ENCODE data around the gene TUSC7.

Gene TUSC7

GRCh38 chr3:116709479-116709878 is at the start of gene TUSC7:
Gene TUSC7 (plus strand): TSS chr3:116709779.
- no peak for DNase-seq

GRCh38 chr3:116661196-116661595 is 48.4 kb upstream of the TUSC7 start:
- DNase-seq, result no peak

DNA sequence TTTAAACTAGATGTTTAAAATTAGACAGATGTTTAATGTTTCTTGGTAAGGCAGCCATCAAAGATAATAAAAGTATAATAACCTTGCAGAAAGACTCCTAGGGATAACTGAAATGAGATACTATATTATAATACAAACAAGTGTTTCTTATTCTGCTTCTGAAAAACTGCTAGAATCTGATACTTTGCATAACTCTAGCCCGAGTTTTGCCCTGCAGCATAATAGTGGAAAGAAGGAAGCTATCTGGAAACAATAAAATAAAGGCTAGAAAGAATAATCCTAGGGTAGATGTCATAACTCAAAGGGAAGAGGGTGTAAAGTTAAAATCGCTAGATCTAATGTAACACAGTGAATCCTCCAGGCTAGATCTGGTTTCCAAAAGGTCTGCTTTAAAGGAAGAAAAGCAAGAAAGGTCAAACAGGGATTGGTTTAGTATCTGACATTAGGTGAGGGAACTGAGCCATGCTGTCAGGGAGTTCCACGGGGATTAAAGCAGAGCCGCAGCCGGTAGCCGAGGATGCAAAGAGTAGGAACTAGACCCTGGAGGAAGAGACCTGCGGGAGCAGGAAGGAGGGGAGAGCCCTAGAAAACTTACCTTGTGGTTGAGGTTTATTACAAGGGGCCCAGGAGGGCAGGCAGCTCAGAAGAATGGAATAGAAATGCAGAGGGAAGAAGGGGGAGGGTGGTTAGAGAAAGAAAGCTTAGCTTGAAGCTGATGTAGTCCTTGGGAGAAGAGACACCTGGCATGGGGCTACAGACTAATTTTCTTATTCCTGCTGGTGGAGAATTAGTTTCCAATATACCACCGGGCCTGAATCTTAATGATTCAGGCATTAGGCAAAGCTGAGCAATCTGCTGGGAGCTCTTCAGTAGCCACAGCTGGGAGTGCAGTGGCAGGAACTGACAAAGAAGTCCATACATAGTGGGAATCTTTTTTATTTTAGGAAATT is 46.1 kb upstream of the TUSC7 start:
- DNase-seq, result no peak

- no peak for DNase-seq
Observed at GRCh38 chr3:116667324-116667723, 42.3 kb upstream of the TUSC7 start.

GRCh38 chr3:116667791-116668190 is 41.8 kb upstream of the TUSC7 start:
- no peak for DNase-seq

DNA sequence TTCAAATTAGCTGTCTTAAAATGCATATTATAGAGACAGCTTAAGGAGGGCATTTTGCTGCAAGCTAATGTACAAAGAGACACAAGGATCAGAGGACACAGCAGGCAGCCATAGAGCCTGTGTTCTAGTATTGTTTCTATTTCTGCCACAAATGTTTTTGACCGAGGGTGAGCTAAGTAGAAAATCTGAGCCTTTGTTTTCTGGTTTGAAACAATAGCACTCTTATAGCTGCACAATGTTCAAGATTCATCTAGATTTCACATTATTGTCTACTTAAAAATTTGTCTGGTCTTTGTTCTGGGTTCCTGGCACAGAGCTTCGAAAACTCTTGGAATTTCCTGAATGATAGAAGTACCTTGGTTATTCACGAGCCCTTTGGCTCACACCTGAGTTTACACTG is 40.0 kb upstream of the TUSC7 start:
- DNase-seq, result no peak

DNA sequence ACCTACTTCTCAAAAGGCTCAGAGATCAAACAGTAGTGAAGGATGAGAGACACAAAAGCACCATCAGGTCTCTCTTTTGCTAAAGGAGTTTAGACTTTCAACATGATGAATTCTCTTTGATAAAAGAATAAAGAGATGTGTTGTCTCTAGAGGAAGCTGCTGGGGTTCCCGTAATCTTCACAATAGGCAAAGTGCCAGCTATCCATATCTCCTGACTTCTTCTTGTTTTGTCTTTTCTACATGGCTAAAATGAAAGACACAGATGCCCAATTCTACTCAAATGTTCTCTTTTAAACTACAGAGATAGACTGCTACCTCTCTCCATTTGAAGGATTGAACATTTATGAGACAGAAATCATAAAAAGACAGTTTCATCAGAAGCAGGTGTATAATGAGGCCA is 38.4 kb upstream of the TUSC7 start:
- DNase-seq, result no peak

DNA sequence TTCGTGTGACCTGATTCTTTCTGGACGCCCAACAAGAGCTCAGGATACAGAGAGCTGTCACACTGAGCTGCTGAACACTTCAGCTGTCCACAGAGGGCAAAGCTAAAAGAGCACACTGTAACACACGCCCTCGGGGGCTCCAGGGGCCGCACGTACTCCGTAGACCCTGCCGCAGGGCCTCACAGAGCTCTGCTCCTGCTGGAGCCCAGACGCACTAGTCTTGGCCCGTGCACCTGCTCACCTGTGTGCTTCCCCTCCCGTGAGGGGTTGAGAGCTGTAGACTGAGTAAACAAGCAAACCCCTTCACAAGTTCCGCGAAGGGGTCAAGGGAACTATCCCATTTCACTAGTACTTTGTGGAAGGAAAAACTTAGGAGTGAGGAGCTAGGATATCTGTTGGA is 30.7 kb upstream of the TUSC7 start:
- DNase-seq, result no peak

GRCh38 chr3:116691041-116691440 is 18.5 kb upstream of the TUSC7 start:
- DNase-seq, result no peak

DNA sequence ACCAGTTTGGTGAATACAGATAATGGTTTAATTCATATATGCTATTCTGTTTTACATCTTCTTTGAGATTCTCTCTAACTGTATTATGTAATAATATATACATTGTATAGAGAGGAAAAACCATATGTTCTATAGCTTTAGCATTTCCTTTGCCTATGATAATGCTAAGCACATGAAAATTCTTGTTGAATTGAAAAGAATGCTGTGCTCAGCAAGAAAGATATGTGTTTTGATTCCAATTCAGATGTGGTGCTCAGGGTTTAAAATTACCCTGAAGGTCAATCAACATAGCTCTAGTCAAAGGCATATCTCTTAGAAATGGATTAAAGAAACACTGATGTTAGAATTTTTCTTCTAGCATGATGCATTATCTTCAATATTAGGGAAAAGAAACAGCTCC is 8.5 kb upstream of the TUSC7 start:
- DNase-seq, result no peak

GRCh38 chr3:116702334-116702733 is 7.2 kb upstream of the TUSC7 start:
- DNase-seq, result no peak

DNA sequence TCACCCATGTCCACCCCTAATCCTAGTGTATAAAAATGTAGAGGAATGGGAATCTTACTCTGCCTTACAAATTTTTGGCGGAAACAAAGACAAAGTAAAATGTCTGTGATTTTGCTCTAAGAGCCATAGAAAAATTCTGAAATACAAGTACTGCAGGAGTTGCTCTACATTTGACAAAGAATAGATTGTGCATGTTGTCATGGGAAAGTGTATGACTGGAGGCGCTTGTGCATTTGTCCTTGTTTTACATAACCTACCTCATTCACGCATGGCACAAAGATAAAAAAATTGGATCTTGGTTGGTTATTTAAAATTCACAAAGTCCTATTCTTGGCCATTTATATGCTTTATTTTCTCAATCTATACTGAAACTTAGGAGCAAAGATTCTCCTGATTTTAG is 2.0 kb upstream of the TUSC7 start:
- DNase-seq, result no peak

GRCh38 chr3:116716490-116716889 is 6.9 kb downstream of the TUSC7 start:
- no peak for DNase-seq

GRCh38 chr3:116717566-116717965 is 8.0 kb downstream of the TUSC7 start:
- no peak for DNase-seq

- DNase-seq, result no peak
Observed at GRCh38 chr3:116728454-116728853, 18.9 kb downstream of the TUSC7 start.

DNA sequence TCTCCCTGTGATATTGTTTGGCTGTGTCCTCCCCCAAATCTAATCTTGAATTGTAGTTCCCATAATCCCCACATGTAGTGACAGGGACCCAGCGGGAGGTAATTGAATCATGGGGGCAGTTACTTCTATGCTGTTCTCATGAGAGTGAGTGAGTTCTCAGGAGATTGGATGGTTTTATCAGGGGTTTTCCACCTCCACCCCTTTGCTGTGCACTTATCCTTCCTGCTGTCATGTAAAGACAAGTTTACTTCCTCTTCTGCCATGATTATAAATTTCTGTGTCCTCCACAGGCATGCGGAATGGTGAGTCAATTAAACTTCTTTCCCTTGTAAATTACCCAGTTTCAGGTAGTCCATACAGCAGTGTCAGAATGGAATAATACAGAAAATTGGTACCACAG is 24.7 kb downstream of the TUSC7 start:
- DNase-seq, result no peak

- DNase-seq, result no peak
Observed at GRCh38 chr3:116739678-116740077, 30.1 kb downstream of the TUSC7 start.

DNA sequence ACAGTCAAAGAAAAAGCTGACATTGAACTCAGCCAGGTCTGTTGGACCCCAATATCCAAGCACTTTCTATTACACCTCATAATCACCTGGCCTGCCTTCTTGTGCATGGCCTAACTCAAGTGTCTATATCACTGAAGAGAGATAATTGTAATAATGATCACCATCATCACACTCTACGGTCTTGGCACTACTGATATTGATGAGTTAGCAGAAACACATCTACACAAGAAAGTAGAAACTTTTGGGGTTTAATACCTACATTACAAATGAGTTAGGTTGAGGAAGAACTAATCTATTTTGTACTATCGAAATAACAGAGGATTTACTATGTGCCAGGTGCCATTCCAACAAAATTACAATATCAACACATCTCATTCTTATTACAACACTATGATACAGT is 30.7 kb downstream of the TUSC7 start:
- DNase-seq, result no peak

DNA sequence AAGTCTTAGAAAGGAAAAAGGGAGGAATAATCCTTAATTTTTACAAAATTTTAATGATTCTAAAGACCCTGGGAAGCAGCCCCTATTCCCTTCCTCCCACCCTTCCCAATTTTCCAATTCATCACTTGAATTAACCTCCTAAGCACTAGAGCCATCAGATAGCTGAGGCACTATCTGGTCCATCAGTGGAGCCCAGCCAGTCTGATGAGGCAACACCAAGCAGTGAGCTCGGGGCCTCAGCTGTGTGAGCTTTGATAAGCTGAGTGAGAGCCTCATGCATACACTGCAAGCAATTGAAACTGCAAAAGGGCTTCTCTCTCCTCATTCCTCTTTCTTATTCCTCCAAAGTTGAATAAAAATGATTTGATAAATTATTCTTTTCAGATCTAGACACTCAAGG is 31.9 kb downstream of the TUSC7 start:
- no peak for DNase-seq

- no peak for DNase-seq
Observed at GRCh38 chr3:116743062-116743461, 33.5 kb downstream of the TUSC7 start.

DNA sequence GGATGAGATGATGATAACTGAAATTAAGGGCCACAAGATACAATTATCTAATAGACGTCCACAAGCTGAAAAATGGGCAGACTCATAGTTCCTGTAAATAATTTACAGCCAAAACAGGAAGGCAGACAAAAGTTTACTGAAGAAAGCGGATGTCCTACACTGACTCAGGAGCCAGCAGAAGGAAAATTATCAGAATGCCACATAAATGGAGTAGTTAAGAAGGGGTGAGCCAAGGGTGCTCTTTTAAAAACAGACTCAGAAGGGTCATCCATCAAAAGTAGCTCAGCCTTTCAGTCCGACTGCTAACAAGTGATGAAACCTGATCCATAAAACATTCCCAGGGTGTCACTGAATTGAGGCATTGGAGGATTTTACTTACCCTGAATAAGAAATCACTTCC is 39.8 kb downstream of the TUSC7 start:
- no peak for DNase-seq

GRCh38 chr3:116757315-116757714 is 47.7 kb downstream of the TUSC7 start:
- DNase-seq, result no peak

- DNase-seq, result no peak
Observed at GRCh38 chr3:116759316-116759715, 49.7 kb downstream of the TUSC7 start.
